SK-N-SH (cell line): Measurements from ENCODE around the gene HK1.

Experiments
- CTCF ChIP-seq: fragments of 200-600 bp; sonication (generic); IDR thresholded peaks from 2 replicates; pipeline ENCODE4 v1.6.1; 2017; ENCODE audit warnings: antibody characterized with exemption, mild to moderate bottlenecking, moderate library complexity
- EP300 ChIP-seq, 2 experiments: IDR thresholded peaks; 2 replicates each; pipeline versions ENCODE4 v1.4.0 to v1.6.1; 2012; ENCODE audit warnings: borderline replicate concordance in 1 of 2, low read depth in 1 of 2, low read length in 1 of 2
- GABPA ChIP-seq: IDR thresholded peaks from 2 replicates; pipeline ENCODE4 v1.4.0; 2012; ENCODE audit warnings: low read depth, mild to moderate bottlenecking
- MAX ChIP-seq: IDR thresholded peaks from 2 replicates; pipeline ENCODE4 v1.4.0; 2012; ENCODE audit warnings: low read depth
- PBX3 ChIP-seq: IDR thresholded peaks from 2 replicates; pipeline ENCODE4; 2012
- POLR2AphosphoS5 ChIP-seq: IDR thresholded peaks from 2 replicates; pipeline ENCODE4 v1.6.1; 2012; ENCODE audit warnings: low read depth, low read length
- RFX5 ChIP-seq: IDR thresholded peaks from 2 replicates; pipeline ENCODE4 v1.6.1; 2012; ENCODE audit warnings: mild to moderate bottlenecking, improper control_type of control experiment, low read length
- TAF1 ChIP-seq: IDR thresholded peaks from 2 replicates; pipeline ENCODE4 v1.6.1; 2012; ENCODE audit warnings: low read depth, mild to moderate bottlenecking, low read length, moderate library complexity, borderline replicate concordance
- YY1 ChIP-seq: IDR thresholded peaks from 2 replicates; pipeline ENCODE4 v1.4.0; 2012; ENCODE audit warnings: low read depth, mild to moderate bottlenecking

- no peak for TF ChIP-seq EP300 (IDR thresholded peaks at IDR 0.05; ENCODE audit: borderline replicate concordance in 1 of 2, low read depth in 1 of 2, low read length in 1 of 2)
- TF ChIP-seq CTCF, result no peak
- no peak for TF ChIP-seq RFX5
- TF ChIP-seq GABPA, result no peak
- TF ChIP-seq PBX3, result no peak
- TF ChIP-seq MAX, result no peak
- no peak for TF ChIP-seq POLR2AphosphoS5
- no peak for TF ChIP-seq YY1
- no peak for TF ChIP-seq TAF1
These were observed 115.7 kb downstream of the HK1 start for GRCh38 chr10:69394020-69394419.
